Measurements from ENCODE around the gene MISP.

The MISP gene

DNA sequence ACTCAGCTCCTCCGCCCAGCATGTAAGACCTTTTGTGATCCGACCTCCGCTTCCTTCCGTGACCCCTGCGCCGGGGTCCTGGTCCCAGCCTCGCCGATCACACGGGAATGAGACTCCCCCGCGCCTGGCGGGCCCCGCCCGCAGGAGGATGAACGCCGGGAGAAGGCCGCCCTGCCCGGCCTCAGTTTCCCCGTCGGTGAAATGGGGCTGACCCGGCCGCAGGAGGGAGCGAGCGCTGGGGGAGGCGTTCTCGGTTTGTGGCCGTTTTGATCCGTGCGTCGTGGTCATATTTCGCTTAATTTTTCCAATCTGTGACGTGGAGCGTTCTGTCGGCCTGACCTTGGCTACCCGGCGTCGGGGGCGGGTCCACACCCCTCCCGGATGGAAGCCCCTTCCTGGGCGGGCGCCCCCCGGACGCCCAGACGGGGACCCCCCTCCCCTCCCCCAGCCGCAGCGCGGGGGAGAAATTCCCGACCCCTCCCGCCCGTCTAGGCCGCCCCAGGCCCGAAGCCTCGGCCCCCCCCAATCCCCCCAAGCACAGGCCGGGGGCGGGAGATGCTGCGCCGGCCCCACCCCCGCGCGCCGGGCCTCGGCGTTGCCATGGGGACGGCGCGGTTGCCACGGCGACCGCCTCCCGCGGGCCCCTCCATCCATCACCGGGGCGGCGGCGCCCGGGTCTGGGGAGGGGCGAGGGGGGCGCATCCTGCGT is 31.1 kb upstream of the MISP start:
- TF ChIP-seq, protein P1, sequence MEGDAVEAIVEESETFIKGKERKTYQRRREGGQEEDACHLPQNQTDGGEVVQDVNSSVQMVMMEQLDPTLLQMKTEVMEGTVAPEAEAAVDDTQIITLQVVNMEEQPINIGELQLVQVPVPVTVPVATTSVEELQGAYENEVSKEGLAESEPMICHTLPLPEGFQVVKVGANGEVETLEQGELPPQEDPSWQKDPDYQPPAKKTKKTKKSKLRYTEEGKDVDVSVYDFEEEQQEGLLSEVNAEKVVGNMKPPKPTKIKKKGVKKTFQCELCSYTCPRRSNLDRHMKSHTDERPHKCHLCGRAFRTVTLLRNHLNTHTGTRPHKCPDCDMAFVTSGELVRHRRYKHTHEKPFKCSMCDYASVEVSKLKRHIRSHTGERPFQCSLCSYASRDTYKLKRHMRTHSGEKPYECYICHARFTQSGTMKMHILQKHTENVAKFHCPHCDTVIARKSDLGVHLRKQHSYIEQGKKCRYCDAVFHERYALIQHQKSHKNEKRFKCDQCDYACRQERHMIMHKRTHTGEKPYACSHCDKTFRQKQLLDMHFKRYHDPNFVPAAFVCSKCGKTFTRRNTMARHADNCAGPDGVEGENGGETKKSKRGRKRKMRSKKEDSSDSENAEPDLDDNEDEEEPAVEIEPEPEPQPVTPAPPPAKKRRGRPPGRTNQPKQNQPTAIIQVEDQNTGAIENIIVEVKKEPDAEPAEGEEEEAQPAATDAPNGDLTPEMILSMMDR (conservative IDR thresholded peaks at IDR 0.05), result no peak
- TF ChIP-seq ZFX (IDR thresholded peaks at IDR 0.05), result no peak
- no peak overlapping the region for H3K27ac ChIP-seq

DNA sequence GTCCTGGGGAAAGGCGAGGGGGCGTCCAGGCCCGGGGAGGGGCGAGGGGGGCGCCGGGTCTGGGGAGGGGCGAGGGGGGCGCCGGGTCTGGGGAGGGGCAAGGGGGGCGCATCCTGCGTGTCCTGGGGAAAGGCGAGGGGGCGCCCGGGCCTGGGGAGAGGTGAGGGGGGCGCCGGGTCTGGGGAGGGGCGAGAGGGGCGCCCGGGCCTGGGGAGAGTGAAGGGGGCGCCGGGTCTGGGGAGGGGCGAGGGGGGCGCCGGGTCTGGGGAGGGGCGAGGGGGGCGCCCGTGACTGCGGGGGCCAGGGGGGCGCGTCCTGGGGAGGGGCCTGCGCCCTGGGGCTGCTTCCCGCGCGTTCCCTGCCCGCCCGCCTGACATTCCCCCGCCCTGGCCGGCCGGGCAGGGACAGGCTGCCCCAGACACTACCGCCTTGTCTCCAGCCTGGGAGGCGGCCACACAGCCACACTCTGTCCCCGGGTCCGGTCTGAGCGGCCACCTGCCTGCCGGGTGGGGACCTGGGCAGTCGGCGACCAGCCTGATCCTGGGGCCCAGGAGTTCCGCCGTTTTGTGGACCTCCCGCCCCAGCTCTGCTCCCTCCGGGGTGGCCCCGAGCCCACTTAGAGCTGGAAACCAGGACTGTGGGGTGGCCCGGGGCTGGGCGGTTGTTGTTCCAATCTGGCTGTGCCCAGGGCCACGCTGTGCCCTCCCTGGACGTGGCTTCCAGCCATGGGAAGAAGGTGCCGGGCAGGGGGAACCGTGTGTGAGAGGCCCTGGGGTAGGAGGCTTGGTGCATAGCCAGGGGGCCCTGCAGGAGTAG is 30.4 kb upstream of the MISP start:
- no peak overlapping the region for H3K27ac ChIP-seq
- TF ChIP-seq ZFX (IDR thresholded peaks at IDR 0.05), result no peak
- TF ChIP-seq, protein P1 (conservative IDR thresholded peaks at IDR 0.05), result no peak

DNA sequence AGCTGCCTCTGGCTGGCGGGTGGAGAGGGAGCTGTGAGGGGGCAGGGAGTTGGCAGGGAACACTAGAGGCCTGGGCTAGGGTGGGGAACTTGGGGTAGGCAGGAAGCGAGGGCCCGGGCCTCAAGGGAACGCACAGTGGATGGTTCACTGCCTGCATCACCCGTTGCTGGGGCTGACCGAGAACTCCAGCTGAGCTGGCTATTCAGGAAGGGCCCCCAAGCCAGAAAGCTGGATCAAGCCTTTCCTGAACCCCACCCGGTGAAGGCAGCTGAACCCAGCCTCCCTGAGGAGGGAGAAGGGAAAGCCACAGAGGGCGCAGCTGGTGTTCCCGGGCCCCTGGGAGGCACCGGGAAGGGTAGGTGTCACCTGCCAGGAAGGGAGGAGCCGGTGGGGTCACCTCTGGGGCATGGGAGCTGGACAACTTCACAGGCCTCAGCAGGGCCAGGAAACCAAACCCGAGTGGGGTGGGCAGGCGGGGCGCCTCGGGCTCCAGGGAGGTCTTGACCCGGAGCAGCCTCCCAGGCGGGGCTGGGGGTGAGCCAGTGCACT is 28.3 kb upstream of the MISP start:
- no peak for TF ChIP-seq ZFX (IDR thresholded peaks at IDR 0.05)
- TF ChIP-seq, protein P1 (conservative IDR thresholded peaks at IDR 0.05), result no peak
- H3K27ac ChIP-seq, result no peak overlapping the region

DNA sequence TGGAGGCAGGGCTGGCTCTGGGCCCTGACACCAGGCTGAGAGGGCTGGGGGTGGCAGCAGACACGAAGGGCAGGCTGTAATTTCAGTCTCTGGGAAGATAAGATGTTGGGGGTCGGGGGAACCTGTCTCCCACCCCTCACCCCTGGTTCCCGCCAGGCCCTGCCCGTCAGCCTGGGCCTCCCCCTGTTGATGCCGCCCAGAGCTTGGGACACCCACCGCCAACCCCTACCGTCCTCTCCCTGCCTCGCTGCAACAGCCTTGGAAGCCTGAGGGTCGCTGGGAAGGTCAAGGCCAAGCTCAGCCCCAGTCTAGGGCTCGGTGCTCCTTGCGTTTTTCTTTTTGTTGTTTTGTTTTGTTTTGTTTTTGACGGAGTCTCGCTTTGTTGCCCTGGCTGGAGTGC is 27.7 kb upstream of the MISP start:
- TF ChIP-seq, protein P1 (conservative IDR thresholded peaks at IDR 0.05), result no peak
- TF ChIP-seq ZFX (IDR thresholded peaks at IDR 0.05), result no peak
- H3K27ac ChIP-seq, result no peak overlapping the region

DNA sequence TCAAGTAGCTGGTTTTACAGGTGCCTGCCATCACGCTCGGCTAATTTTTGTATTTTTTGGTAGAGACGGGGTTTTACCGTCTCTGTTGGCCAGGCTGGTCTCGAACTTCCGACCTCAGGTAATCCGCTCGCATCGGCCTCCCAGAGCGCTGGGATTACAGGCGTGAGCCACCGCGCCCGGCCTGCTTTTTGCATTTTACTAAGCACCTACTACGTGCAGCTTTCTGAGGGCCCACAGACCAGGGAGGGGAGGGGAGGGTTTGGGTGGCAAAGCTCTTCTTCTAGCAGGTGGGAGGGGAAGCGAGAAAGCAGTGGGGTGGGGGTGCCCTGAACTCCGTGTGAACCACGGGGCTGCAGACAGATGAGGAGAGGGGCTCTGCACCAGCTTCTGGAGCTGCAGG is 27.2 kb upstream of the MISP start:
- TF ChIP-seq, protein P1 (conservative IDR thresholded peaks at IDR 0.05), result no peak
- TF ChIP-seq ZFX (IDR thresholded peaks at IDR 0.05), result no peak
- H3K27ac ChIP-seq, result no peak overlapping the region

DNA sequence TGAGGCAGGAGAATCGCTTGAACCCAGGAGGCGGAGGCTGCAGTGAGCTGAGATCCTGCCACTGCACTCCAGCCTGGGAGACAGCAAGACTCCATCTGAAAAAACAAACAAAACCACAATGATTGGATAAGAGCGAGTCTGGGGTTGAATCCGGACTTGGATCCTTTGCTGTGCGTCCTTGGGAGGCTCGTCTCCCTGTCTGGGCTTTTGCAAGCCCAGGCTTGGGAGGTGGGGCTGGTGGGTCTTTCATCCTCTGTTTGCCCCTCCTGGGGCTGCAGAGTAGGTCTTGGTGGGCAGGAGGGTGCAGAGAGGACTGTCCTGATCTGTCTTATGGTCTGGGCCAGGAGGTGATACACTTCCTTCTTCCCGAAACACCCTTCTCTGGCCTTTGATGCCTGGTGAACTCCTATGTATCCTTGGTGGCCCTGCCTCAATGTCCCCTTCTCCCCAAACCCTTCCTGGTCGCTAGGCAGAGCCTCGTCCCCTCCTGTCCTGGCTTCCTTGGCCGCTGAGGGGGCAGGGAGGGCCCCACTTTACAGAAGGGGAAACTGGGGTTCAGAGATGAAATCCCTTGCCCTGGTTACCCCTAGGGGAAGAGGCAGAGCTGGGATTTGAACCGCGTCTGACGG is 25.3 kb upstream of the MISP start:
- TF ChIP-seq ZFX (IDR thresholded peaks at IDR 0.05), result no peak
- TF ChIP-seq, protein P1 (conservative IDR thresholded peaks at IDR 0.05), result no peak

More for the DNA sequence above, 25.3 kb upstream of the MISP start:
- no peak overlapping the region for H3K27ac ChIP-seq

Measured in C4-2B (cell line).